Thyroid gland (tissue), 4 donors: ENCODE results near the gene TIAM2. TPM values are rescaled to one million over a fixed set of nuclear protein-coding genes. Genes with fewer than 3 reads are reported as not detected.
A peak's percentile ranks its signal among the peaks of the same experiment; 100 is the strongest.

Experiments used
- DNase-seq, 2 donors: peaks; one replicate each; pipeline ENCODE4 v3.0.0-alpha.2; 2019
- H3K27ac ChIP-seq, 3 donors: fragments of 200-600 bp; sonication (generic); 1 replicate in 2 of 3; 2 replicates in 1 of 3; pipeline ENCODE4 v1.5.1; 2016 to 2019; ENCODE audit warnings: mild to moderate bottlenecking in 1 of 3, moderate library complexity in 1 of 3
- H3K27me3 ChIP-seq: fragments of 200-600 bp; sonication (generic); one replicate; pipeline ENCODE4 v1.5.1; 2019
- H3K36me3 ChIP-seq, 2 donors: fragments of 200-600 bp; sonication (generic); one replicate each; pipeline ENCODE4 v1.5.1; 2016 to 2019
- H3K4me1 ChIP-seq, 2 donors: fragments of 200-600 bp; sonication (generic); one replicate each; pipeline ENCODE4 v1.5.1; 2017 to 2019
- H3K4me3 ChIP-seq, 3 donors: fragments of 200-600 bp; sonication (generic); replicated peaks in 1 of 3; 1 replicate in 2 of 3; 2 replicates in 1 of 3; pipeline ENCODE4 v1.5.1; 2016; ENCODE audit warnings: mild to moderate bottlenecking in 1 of 3
- H3K9me3 ChIP-seq: fragments of 200-600 bp; sonication (generic); one replicate; pipeline ENCODE4 v1.5.1; 2017
- POLR2A ChIP-seq, 2 donors: fragments of 450-650 bp; IDR thresholded peaks; one replicate each; pipeline ENCODE4 v1.6.1; 2017; ENCODE audit warnings: antibody characterized with exemption in 2 of 2, mild to moderate bottlenecking in 2 of 2, moderate library complexity in 1 of 2
- WGBS, 2 donors: methylation state at CpG; one replicate each; pipeline ENCODE4 v1.1.5; 2017; 5-methylcytosine and 5-hydroxymethylcytosine counted together
- intact Hi-C: fragments of 100-400 bp; cut with DNase I; formaldehyde crosslinking; loops from one replicate; pipeline ENCODE4 v1.15.1; 2023
- total RNA-seq, 4 donors: library from RNA; depleted of rRNA; stranded (reverse); fragments of >200 nt; gene quantifications; one replicate each; pipeline ENCODE4 v1.2.3, GENCODE V29; 2016
- TF ChIP-seq, protein P1 (sequence below), 6 experiments: fragments of 200-600 bp in 3 of 6; fragments of 450-650 bp in 3 of 6; sonication (generic) in 3 of 6; IDR thresholded peaks; one replicate each; pipeline ENCODE4 v1.5.1; 2016 to 2019; ENCODE audit warnings: antibody characterized with exemption in 6 of 6, mild to moderate bottlenecking in 2 of 6, inconsistent platforms in 1 of 6, moderate library complexity in 1 of 6

The TIAM2 gene
- total RNA-seq, 4 donors from 2014 or later = 11.1 to 26.1 (median 18.5) TPM

DNA sequence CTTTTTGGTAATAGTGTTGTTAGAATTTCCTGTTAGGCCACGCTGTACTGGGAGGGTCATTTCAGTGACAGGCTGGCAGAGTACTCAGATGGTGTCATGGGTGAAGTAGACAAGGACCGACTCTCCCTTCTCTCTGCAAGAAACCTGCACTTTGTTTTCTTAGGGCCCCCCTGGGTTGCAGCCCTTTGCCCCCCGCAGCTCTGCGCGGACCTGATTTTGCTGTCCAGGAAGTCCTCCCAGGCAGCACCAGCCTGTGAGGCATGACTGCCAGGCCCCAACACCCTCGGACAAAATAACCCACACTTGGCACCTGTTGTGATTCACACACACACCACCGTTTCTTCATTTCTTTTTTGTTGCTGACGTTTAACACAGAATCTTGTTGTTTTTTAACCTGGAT, 246.9 kb downstream of the TIAM2 start:
- H3K4me3 ChIP-seq = no peak overlapping the region
- WGBS, 2 donors = 39 to 42% methylated on average over 8 of the region's 8 CpGs
- H3K36me3 ChIP-seq = no peaks in the 10 kb centered on the region
- peaks cover 12 to 20% of the 10 kb centered on the region in 2 donors for H3K4me1 ChIP-seq
- intact Hi-C loops = no loop called here
- peak; percentile 70 to 76 for DNase-seq
- H3K27ac ChIP-seq = peak overlapping the region; percentile 75 to 87 (median 81)
- no peak for TF ChIP-seq POLR2A (IDR thresholded peaks at IDR 0.05)
- TF ChIP-seq, protein P1, sequence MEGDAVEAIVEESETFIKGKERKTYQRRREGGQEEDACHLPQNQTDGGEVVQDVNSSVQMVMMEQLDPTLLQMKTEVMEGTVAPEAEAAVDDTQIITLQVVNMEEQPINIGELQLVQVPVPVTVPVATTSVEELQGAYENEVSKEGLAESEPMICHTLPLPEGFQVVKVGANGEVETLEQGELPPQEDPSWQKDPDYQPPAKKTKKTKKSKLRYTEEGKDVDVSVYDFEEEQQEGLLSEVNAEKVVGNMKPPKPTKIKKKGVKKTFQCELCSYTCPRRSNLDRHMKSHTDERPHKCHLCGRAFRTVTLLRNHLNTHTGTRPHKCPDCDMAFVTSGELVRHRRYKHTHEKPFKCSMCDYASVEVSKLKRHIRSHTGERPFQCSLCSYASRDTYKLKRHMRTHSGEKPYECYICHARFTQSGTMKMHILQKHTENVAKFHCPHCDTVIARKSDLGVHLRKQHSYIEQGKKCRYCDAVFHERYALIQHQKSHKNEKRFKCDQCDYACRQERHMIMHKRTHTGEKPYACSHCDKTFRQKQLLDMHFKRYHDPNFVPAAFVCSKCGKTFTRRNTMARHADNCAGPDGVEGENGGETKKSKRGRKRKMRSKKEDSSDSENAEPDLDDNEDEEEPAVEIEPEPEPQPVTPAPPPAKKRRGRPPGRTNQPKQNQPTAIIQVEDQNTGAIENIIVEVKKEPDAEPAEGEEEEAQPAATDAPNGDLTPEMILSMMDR (IDR thresholded peaks at IDR 0.05) = no peak
- H3K27me3 ChIP-seq = no peaks in the 10 kb centered on the region
- H3K9me3 ChIP-seq = no peaks in the 10 kb centered on the region

DNA sequence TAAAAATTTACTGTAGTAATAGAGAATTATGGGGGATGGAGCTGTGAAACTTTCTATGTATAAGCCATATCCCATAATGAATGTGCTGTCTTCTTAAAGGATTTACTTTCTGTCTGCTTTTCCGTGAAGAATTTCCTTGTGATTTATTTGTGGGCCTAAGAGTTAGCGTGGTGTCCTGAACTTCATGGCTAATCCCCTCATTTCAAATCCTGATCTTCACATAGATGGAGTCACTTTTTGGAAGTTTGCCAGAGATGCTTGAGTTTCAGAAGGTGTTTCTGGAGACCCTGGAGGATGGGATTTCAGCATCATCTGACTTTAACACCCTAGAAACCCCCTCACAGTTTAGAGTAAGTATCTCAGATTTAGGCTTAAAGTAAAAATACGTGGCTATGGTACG, 249.3 kb downstream of the TIAM2 start:
- Histone ChIP-seq H3K27me3 (no peaks in the 10 kb centered on the region), H3K4me1 (peaks cover 20 to 32% of the 10 kb centered on the region in 2 donors), H3K36me3 (no peaks in the 10 kb centered on the region), H3K27ac (peak overlapping the region in 2 of 3 donors; percentile 75 to 81), H3K9me3 (no peaks in the 10 kb centered on the region), H3K4me3 (no peak overlapping the region)
- DNase-seq = no peak
- 88% methylated on average over 4 of the region's 4 CpGs for WGBS, 2 donors
- TF ChIP-seq, protein P1 (IDR thresholded peaks at IDR 0.05) = no peak
- TF ChIP-seq POLR2A (IDR thresholded peaks at IDR 0.05) = no peak
- intact Hi-C loops = no loop called here

DNA sequence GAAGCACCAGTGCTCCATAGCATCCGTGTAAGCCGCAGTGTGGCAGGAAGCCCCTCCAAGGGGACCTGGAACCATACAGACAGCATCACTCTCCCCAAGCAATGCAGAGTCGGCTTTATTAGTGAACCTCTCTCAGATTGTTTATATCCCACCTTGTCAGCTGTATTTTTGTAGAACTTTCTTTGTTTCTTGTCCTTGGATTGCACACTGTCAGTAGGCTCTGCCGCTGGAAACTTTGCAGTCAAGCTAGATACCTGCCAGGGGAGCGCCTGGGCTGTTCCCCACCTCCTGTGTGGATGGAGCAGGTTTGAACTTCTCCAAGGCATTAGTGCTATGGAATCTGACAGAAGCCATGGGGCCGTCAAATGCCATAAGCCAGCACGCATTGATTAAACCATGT, 250.1 kb downstream of the TIAM2 start:
- no peaks in the 10 kb centered on the region for H3K9me3 ChIP-seq
- no peaks in the 10 kb centered on the region for H3K27me3 ChIP-seq
- TF ChIP-seq, protein P1 (IDR thresholded peaks at IDR 0.05) = no peak
- no peak for TF ChIP-seq POLR2A (IDR thresholded peaks at IDR 0.05)
- WGBS, 2 donors = 93 to 94% methylated on average over 7 of the region's 7 CpGs
- H3K4me1 ChIP-seq = peaks cover 20 to 32% of the 10 kb centered on the region in 2 donors
- peak overlapping the region in 2 of 3 donors; percentile 93 to 98 for H3K27ac ChIP-seq
- no peaks in the 10 kb centered on the region for H3K36me3 ChIP-seq
- DNase-seq = no peak
- intact Hi-C loops = no loop called here
- H3K4me3 ChIP-seq = no peak overlapping the region

DNA sequence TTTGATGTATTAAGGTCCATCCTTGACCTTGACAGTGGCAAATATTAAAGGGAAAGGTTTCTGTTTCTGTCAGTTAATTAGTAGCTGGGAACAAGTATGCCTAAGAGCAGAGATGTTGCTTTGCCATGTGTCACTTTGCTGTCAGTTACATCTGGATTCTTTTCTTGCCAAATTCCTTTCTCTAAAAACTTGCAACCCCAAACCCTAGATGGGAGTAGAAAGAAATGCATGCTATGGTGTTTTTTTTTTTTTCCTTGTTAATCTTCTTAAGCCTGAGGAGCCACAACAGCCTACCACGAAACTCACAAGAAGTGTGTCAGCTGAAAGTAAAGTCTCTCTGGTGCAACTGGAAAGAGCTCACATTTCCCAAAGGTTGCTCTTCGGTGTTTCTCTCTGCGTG, 250.7 kb downstream of the TIAM2 start:
- no peaks in the 10 kb centered on the region for H3K9me3 ChIP-seq
- no peaks in the 10 kb centered on the region for H3K36me3 ChIP-seq
- peaks cover 20 to 32% of the 10 kb centered on the region in 2 donors for H3K4me1 ChIP-seq
- no peak for TF ChIP-seq POLR2A (IDR thresholded peaks at IDR 0.05)
- TF ChIP-seq, protein P1 (IDR thresholded peaks at IDR 0.05) = no peak
- intact Hi-C loops = no loop called here
- no peaks in the 10 kb centered on the region for H3K27me3 ChIP-seq
- whole genome bisulfite sequencing, 2 donors = 91 to 95% methylated on average over 3 of the region's 3 CpGs
- no peak overlapping the region for H3K4me3 ChIP-seq
- H3K27ac ChIP-seq = peak overlapping the region; percentile 93 to 98 (median 93)
- no peak for DNase-seq

DNA sequence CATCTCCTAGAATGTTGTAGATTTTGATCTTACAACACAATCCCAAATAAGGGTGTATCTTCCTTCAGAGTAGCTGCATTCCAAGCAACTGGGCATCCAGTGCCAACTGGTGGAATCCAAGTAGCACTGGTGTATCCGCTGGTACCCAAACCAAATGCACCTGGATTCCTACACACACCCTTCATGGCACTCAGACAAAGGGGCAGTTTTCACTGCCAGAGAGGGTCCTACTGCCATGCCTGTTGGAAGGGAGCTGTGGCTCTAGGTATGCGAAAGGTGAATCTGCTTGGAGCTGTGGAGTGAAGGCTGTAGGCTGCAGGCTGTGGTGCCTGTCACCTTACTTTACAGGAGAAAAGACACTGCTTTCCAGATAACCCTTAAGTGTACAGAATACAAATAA, 251.7 kb downstream of the TIAM2 start:
- peak in 1 of 2 donors; percentile 48 for DNase-seq
- H3K9me3 ChIP-seq = no peaks in the 10 kb centered on the region
- H3K27me3 ChIP-seq = no peaks in the 10 kb centered on the region
- peaks cover 17 to 27% of the 10 kb centered on the region in 2 donors for H3K4me1 ChIP-seq
- H3K36me3 ChIP-seq = no peaks in the 10 kb centered on the region
- TF ChIP-seq POLR2A (IDR thresholded peaks at IDR 0.05) = no peak
- TF ChIP-seq, protein P1 (IDR thresholded peaks at IDR 0.05) = no peak
- no peak overlapping the region for H3K4me3 ChIP-seq
- WGBS, 2 donors = 95 to 100% methylated on average over 2 of the region's 2 CpGs
- intact Hi-C loops = no loop called here
- H3K27ac ChIP-seq = peak overlapping the region; percentile 93 to 98 (median 93)
